Skin of body (tissue), 2 donors: ENCODE results near the gene CBLC. TPM values are rescaled to one million over a fixed set of nuclear protein-coding genes. Genes with fewer than 3 reads are reported as not detected.
"Not testable (repeated sequence)": the region's sequence is repeated elsewhere in the genome, so short reads cannot be mapped to it uniquely, and the experiment has no call there.

ENCODE experiments used
- DNase-seq: peaks from one replicate; lab custom pipeline; 2025; lab: John Stamatoyannopoulos, UW
- total RNA-seq: library from RNA; depleted of rRNA; stranded (reverse); fragments of >200 nt; gene quantifications from one replicate; pipeline ENCODE4 v1.2.3, GENCODE V29; 2014

Gene CBLC
- total RNA-seq, 1 donor from 2014 or later = 12.5 TPM

GRCh38 chr19:44765033-44765948 is 12.4 kb upstream of the CBLC start:
- no peak for DNase-seq

- no peak for DNase-seq
These were observed 11.7 kb upstream of the CBLC start for GRCh38 chr19:44765949-44766335.

DNA sequence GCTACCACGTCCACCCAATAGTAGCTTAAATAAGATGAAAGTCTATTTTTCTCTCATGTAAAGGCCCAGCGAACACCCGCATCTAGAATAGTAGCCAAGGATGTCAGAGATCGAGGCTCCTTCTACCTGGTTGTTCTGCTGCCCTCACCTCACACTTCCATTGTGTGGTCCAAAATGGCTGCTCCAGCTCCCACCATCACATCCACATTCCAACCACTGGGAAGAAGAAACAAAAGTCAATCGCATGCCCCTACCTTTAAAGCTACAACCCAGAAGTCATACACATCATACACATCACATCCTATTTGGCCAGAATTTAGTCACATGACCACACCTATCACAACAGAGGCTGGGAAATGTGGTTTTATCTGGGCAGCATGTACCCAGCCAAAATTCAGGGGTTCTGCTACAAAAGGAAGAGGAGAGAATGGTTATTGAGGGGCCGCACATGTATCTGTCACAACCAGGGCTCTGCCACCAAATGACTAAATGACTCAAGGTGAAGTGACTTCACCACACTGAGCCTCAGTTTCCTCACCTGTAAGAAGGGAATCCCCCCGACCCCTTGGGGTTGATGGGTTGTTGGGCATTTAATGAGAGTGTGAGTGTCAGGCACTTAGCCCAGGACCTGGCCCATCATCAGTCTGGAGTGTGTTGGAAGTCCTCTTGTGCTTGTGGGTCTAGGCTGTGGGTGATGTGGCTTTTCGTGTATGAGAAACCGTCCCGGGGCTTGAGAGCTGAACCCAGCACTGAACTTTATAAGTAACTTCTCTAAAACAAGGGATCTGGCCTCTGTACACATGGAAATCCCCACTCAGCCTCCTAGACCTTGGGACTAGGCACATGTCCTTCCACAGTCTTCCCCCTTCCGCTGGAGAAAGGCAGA is 10.2 kb upstream of the CBLC start:
- DNase-seq = no peak

- peak; percentile 75 for DNase-seq
These were observed 7.0 kb upstream of the CBLC start for GRCh38 chr19:44770550-44771257.

GRCh38 chr19:44772144-44772543 is 5.5 kb upstream of the CBLC start:
- DNase-seq = not testable (repeated sequence)

- DNase-seq = no peak
These were observed 4.7 kb upstream of the CBLC start for GRCh38 chr19:44772959-44773358.

- no peak for DNase-seq
These were observed 1.9 kb upstream of the CBLC start for GRCh38 chr19:44775676-44776240.

GRCh38 chr19:44776402-44777096 is 1.1 kb upstream of the CBLC start:
- DNase-seq = no peak

DNA sequence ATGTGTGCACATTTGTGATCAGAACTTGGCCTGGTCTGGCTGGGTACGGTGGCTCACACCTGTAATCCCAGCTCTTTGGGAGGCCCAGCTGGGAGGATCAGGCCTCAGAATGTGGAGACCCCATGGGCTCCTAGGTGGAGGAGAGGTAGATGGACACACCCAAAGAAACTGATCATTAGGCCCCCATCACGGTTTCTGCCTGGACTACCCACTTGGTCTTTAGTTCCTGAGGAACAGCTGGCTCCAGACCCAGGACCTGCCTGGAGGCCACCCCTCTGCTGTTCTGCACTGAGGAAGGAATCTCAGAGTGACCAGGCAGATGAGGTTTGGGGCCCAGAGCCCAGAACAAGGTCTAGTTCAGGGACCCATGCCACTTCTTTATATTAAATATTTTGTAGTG is 1.5 kb downstream of the CBLC start:
- DNase-seq = no peak

- not testable (repeated sequence) for DNase-seq
These were observed 4.0 kb downstream of the CBLC start for GRCh38 chr19:44781694-44782093.

DNA sequence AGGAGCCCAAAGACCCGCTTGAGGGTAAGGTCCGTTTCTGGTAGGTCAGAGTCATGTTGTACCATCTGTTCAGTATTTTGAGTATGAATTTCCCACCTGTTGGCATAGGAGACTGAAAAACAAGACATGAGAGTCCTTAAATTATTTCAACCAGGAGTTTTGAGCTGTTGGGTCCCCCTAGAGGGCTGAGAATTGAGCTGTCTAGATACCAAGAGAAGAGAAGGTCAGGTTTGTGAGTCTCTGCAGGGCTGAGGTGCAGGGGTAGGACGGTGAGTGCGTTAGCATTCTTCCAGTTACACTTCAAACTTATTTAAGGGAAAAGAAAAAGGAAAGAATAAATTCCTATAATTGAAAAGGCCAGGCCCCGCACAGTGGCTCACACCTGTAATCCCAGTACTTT is 5.0 kb downstream of the CBLC start:
- DNase-seq = no peak

DNA sequence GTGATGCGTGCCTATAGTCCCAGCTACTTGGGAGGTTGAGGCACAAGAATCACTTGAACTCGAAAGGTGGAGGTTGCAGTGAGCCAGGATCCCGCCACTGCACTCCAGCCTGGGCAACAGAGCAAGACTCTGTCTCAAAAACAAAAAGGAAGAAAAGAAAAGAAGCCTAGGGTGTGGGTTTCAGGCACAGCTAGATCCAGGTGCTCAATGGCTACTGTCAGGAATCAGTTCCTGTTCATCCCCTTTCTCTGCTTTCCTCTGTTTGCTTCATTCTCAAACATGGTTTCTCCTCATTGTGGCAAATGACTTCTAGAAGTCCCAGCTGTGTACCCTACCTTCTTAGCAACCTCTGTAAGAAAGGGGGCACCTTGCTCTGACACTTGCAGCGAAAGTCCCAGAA is 5.9 kb downstream of the CBLC start:
- DNase-seq = no peak

- no peak for DNase-seq
These were observed 7.6 kb downstream of the CBLC start for GRCh38 chr19:44785271-44785670.

DNA sequence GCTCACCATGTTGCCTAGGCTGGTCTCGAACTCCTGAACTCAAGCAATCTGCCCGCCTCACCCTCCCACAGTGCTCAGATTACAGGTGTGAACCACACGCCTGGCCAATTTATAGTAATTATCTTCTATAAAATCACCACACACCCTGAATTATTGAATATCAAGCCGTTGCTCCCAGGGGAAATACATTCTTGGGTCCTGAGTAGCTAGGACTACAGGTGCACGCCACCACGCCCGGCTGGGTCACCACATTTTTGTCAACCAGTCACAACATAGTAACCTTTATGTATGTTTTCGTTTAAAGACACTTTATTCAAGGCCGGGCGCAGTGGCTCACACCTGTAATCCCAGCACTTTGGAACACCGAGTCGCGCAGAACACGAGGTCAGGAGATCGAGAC is 8.3 kb downstream of the CBLC start:
- no peak for DNase-seq

GRCh38 chr19:44788971-44789370 is 11.3 kb downstream of the CBLC start:
- no peak for DNase-seq

- no peak for DNase-seq
These were observed 12.3 kb downstream of the CBLC start for GRCh38 chr19:44789943-44790483.

DNA sequence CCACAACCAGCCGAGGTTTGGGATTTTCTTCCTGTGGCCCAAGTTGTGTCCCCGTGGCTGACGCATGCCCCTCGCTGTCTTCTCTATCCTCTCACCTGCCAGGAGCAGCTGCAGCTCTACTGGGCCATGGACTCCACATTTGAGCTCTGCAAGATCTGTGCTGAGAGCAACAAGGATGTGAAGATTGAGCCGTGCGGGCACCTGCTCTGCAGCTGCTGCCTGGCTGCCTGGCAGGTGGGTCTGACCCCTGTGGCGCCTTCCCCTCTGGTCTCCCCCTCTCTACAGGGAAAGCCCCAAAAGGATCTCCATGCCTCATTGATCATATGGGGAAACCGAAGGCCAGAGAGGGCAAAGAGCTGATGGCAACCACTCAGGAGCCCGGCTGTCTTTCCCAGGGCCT is 14.6 kb downstream of the CBLC start:
- DNase-seq = no peak

GRCh38 chr19:44794610-44795009 is 16.9 kb downstream of the CBLC start:
- DNase-seq = no peak

DNA sequence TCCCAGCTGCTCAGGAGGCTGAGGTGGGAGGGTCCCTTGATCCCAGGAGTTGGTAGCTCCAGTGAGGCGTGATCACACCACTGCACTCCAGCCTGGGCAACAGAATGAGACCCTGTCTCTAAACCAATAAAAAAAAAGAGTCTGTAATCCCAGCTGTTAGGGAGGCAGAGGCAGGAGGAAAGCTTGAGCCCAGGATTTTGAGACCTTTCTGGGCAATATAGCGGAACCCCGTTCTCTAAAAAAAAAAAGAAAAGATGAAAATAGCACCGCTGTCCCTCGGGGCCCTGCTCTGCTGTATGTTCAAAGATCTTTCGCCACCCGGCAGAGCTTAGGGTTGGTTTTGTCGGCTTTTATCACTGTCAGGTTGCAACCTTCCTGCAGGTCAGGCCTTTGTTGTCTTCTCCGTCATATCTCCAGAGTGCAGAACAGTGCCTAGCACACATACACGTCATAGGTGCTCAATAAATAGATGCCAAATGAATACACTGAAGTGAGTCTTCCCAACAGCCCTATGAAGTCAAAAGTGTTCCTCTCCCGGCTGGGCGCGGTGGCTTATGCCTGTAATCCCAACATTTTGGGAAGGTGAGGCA is 17.8 kb downstream of the CBLC start:
- DNase-seq = no peak

GRCh38 chr19:44796701-44797115 is 19.0 kb downstream of the CBLC start:
- DNase-seq = no peak
